ENCODE data around the gene FAM200A. TPM values are rescaled to one million over a fixed set of nuclear protein-coding genes. Genes with fewer than 3 reads are reported as not detected.

The FAM200A gene
- total and polyA plus RNA-seq, 2 of the 13 experiments (the other 11 are each of a cell fraction or from before 2014, with no cell fraction given): 4.7 to 6.3 TPM

DNA sequence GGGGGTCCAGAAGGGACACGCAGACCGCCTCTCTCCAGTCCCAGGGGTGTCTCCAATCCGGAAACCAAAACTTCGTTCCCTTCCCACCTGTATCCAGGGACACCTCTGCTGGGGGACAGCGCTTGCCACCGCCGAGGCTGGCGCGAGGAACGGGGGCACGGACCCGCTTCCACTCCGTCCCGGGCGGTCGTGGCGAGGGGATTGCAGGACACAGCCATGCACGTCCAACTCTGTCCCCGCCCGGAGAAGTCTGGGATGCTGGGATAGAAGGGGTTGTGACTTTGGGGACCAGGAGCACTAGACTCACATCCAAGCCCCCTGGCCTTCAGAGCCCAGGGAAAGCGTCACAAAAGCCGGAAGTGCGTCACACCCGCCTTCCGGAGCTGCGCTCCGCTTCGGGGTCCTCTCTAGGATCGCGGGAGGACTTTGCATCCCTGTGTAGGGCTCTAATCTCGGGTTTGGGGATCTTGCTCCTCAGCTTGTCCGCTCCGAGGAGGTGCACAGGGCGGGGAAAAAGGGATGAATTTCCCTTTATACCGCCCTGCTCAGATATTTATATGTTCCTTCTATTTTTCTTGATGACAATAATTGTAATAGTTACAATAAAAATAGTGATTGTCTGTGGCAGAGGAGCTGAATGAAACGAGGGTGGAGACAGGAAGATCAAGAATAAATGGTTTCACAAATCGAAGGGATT lies at the start of gene FAM200A (continued):
- TF ChIP-seq, protein P1, sequence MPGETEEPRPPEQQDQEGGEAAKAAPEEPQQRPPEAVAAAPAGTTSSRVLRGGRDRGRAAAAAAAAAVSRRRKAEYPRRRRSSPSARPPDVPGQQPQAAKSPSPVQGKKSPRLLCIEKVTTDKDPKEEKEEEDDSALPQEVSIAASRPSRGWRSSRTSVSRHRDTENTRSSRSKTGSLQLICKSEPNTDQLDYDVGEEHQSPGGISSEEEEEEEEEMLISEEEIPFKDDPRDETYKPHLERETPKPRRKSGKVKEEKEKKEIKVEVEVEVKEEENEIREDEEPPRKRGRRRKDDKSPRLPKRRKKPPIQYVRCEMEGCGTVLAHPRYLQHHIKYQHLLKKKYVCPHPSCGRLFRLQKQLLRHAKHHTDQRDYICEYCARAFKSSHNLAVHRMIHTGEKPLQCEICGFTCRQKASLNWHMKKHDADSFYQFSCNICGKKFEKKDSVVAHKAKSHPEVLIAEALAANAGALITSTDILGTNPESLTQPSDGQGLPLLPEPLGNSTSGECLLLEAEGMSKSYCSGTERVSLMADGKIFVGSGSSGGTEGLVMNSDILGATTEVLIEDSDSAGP (CRISPR knock-in tag; IDR thresholded peaks at IDR 0.05; ENCODE audit: borderline replicate concordance): peak; percentile 69; the same call in 1 of the 2 replicates
- TF ChIP-seq KLF9 (CRISPR knock-in tag; IDR thresholded peaks at IDR 0.05; ENCODE audit: low read depth) (peak; percentile 57; the same call in 1 of the 2 replicates), ZNF598 (CRISPR knock-in tag; IDR thresholded peaks at IDR 0.05; ENCODE audit: borderline replicate concordance) (peak; percentile 74; the same call in 1 of the 2 replicates), PHF8 (CRISPR knock-in tag; IDR thresholded peaks at IDR 0.05) (peak; percentile 80), YY1 (IDR thresholded peaks at IDR 0.05; ENCODE audit: insufficient read depth, insufficient replicate concordance, low read depth, low read length) (peak; percentile 40), NRL (CRISPR knock-in tag; IDR thresholded peaks at IDR 0.05; ENCODE audit: borderline replicate concordance) (peak; percentile 78; the same call in 1 of the 2 replicates), ATAD3A (CRISPR knock-in tag; IDR thresholded peaks at IDR 0.05) (no peak)
- TF ChIP-seq, protein P2, sequence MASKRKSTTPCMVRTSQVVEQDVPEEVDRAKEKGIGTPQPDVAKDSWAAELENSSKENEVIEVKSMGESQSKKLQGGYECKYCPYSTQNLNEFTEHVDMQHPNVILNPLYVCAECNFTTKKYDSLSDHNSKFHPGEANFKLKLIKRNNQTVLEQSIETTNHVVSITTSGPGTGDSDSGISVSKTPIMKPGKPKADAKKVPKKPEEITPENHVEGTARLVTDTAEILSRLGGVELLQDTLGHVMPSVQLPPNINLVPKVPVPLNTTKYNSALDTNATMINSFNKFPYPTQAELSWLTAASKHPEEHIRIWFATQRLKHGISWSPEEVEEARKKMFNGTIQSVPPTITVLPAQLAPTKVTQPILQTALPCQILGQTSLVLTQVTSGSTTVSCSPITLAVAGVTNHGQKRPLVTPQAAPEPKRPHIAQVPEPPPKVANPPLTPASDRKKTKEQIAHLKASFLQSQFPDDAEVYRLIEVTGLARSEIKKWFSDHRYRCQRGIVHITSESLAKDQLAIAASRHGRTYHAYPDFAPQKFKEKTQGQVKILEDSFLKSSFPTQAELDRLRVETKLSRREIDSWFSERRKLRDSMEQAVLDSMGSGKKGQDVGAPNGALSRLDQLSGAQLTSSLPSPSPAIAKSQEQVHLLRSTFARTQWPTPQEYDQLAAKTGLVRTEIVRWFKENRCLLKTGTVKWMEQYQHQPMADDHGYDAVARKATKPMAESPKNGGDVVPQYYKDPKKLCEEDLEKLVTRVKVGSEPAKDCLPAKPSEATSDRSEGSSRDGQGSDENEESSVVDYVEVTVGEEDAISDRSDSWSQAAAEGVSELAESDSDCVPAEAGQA (IDR thresholded peaks at IDR 0.05; ENCODE audit: low read depth): peak; percentile 96
- TF ChIP-seq, protein P2 (CRISPR knock-in tag; IDR thresholded peaks at IDR 0.05; ENCODE audit: borderline replicate concordance): no peak
- TF ChIP-seq, protein P3, sequence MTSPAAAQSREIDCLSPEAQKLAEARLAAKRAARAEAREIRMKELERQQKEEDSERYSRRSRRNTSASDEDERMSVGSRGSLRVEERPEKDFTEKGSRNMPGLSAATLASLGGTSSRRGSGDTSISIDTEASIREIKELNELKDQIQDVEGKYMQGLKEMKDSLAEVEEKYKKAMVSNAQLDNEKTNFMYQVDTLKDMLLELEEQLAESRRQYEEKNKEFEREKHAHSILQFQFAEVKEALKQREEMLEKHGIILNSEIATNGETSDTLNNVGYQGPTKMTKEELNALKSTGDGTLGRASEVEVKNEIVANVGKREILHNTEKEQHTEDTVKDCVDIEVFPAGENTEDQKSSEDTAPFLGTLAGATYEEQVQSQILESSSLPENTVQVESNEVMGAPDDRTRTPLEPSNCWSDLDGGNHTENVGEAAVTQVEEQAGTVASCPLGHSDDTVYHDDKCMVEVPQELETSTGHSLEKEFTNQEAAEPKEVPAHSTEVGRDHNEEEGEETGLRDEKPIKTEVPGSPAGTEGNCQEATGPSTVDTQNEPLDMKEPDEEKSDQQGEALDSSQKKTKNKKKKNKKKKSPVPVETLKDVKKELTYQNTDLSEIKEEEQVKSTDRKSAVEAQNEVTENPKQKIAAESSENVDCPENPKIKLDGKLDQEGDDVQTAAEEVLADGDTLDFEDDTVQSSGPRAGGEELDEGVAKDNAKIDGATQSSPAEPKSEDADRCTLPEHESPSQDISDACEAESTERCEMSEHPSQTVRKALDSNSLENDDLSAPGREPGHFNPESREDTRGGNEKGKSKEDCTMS (CRISPR knock-in tag; conservative IDR thresholded peaks at IDR 0.05): no peak
- TF ChIP-seq, protein P4, sequence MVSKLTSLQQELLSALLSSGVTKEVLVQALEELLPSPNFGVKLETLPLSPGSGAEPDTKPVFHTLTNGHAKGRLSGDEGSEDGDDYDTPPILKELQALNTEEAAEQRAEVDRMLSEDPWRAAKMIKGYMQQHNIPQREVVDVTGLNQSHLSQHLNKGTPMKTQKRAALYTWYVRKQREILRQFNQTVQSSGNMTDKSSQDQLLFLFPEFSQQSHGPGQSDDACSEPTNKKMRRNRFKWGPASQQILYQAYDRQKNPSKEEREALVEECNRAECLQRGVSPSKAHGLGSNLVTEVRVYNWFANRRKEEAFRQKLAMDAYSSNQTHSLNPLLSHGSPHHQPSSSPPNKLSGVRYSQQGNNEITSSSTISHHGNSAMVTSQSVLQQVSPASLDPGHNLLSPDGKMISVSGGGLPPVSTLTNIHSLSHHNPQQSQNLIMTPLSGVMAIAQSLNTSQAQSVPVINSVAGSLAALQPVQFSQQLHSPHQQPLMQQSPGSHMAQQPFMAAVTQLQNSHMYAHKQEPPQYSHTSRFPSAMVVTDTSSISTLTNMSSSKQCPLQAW (CRISPR knock-in tag; IDR thresholded peaks at IDR 0.05): peak; percentile 29; the same call in 1 of the 2 replicates
- TF ChIP-seq, protein P5, sequence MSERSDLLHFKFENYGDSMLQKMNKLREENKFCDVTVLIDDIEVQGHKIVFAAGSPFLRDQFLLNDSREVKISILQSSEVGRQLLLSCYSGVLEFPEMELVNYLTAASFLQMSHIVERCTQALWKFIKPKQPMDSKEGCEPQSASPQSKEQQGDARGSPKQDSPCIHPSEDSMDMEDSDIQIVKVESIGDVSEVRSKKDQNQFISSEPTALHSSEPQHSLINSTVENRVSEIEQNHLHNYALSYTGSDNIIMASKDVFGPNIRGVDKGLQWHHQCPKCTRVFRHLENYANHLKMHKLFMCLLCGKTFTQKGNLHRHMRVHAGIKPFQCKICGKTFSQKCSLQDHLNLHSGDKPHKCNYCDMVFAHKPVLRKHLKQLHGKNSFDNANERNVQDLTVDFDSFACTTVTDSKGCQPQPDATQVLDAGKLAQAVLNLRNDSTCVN (CRISPR knock-in tag; IDR thresholded peaks at IDR 0.05; ENCODE audit: borderline replicate concordance): 0 out of 2 replicates have a peak, but pooled peaks have one; percentile 23
- TF ChIP-seq, protein P6, sequence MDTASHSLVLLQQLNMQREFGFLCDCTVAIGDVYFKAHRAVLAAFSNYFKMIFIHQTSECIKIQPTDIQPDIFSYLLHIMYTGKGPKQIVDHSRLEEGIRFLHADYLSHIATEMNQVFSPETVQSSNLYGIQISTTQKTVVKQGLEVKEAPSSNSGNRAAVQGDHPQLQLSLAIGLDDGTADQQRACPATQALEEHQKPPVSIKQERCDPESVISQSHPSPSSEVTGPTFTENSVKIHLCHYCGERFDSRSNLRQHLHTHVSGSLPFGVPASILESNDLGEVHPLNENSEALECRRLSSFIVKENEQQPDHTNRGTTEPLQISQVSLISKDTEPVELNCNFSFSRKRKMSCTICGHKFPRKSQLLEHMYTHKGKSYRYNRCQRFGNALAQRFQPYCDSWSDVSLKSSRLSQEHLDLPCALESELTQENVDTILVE (CRISPR knock-in tag; IDR thresholded peaks at IDR 0.05): 0 out of 2 replicates have a peak, but pooled peaks have one; percentile 68

Data from HepG2 (cell line).